Measurements from ENCODE around the gene AP1M2. TPM values are rescaled to one million over a fixed set of nuclear protein-coding genes. Genes with fewer than 3 reads are reported as not detected.

Gene AP1M2
- total RNA-seq, 1 experiment from 2014 or later: 146 TPM

DNA sequence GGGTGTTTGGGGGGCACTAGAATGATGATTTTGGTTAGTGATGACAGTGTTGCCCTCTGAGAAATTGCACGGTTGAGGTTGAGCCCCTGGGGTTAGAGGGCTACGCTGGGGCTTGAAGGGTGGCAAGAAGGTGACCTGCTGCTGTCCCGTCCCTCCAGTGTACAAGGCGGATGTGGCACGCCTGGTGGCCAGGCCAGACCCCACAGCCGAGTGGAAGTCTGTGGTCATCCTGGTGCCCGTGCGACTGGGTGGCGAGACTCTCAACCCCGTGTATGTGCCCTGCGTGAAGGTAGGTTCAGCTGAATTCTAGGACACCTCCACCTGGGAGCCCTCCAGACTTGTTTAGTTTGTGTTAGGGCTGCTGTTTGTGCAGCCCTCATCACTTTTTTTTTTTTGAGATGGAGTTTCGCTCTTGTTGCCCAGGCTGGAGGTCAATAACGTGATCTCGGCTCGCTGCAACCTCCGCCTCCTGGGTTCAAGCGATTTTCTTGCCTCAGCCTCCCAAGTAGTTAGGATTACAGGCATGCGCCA lies 38.3 kb downstream of the AP1M2 start:
- Histone ChIP-seq H3K23ac (ENCODE audit: insufficient read length, low read depth, low read length) (no peak overlapping the region), H2BK12ac (ENCODE audit: insufficient read length, low read depth, low read length) (no peak overlapping the region), H3K79me2 (ENCODE audit: insufficient read depth, low read length) (no peaks in the 10 kb centered on the region), H4K20me1 (ENCODE audit: control insufficient read depth, insufficient read depth, insufficient read length) (no peaks in the 10 kb centered on the region), H3K27me3 (ENCODE audit: insufficient read depth, low read length) (no peaks in the 10 kb centered on the region), H3K18ac (ENCODE audit: insufficient read length, low read depth, low read length) (no peak overlapping the region), H4K5ac (ENCODE audit: insufficient read length, low read depth, low read length) (no peak overlapping the region), H3K79me1 (ENCODE audit: insufficient read depth, low read depth, low read length, poor library complexity, severe bottlenecking) (no peaks in the 10 kb centered on the region), H2BK20ac (ENCODE audit: low read depth, low read length, poor library complexity, severe bottlenecking) (no peak overlapping the region), H2BK120ac (ENCODE audit: low read depth, low read length, poor library complexity, severe bottlenecking) (no peak overlapping the region), H2BK15ac (ENCODE audit: low read depth, low read length) (no peak overlapping the region), H3K4me1 (ENCODE audit: insufficient read depth, low read length) (no peaks in the 10 kb centered on the region), H2BK5ac (ENCODE audit: insufficient read length, low read length) (no peak overlapping the region), H3K27ac (ENCODE audit: insufficient read length, low read depth, low read length) (no peak overlapping the region), H3K4ac (ENCODE audit: low read depth, low read length) (no peak overlapping the region), H3K56ac (ENCODE audit: insufficient read length, low read depth, low read length) (no peak overlapping the region), H3K23me2 (ENCODE audit: insufficient read length, low read depth, low read length, poor library complexity, severe bottlenecking) (no peaks in the 10 kb centered on the region), H3K9me3 (ENCODE audit: control insufficient read depth, low read depth, low read length) (no peaks in the 10 kb centered on the region), H4K8ac (replicated peaks; ENCODE audit: insufficient read length, low read depth, low read length) (no peak overlapping the region), H3K14ac (ENCODE audit: insufficient read depth, low read length) (no peak overlapping the region), H4K91ac (ENCODE audit: insufficient read length, low read depth, low read length) (no peak overlapping the region), H3T11ph (ENCODE audit: low read length) (no peak overlapping the region), H2AFZ (ENCODE audit: low read length) (no peak overlapping the region), H2AK5ac (ENCODE audit: insufficient read length, low read length) (no peak overlapping the region), H3K4me2 (ENCODE audit: insufficient read depth, insufficient read length, low read length) (no peak overlapping the region), H3K9ac (ENCODE audit: extremely low read depth, insufficient read length, low read length) (no peak overlapping the region)
- Mint-ChIP-seq H3K27ac (no peak overlapping the region), H3K27me3 (ENCODE audit: low read depth) (no peaks in the 10 kb centered on the region), H3K36me3 (ENCODE audit: insufficient read depth in 1 of 3, low read depth in 3 of 3) (peaks cover 32 to 65% (median 58%) of the 10 kb centered on the region in 3 experiments; a peak in 6 of 7 replicates), H3K4me3 (0 out of 5 replicates have a peak overlapping the region, but pooled peaks of 1 of the 2 experiments have one; percentile 32), H3K9me3 (no peaks in the 10 kb centered on the region), H3K4me1 (peaks cover 2 to 9% of the 10 kb centered on the region in 2 experiments; a peak in 1 of 4 replicates)
- DNase-seq: no peak
- no CpG with 5 or more reads among the region's 18 CpGs for WGBS (ENCODE audit: extremely low coverage, insufficient read length, low lambda C conversion rate)
- TF ChIP-seq, protein P1, sequence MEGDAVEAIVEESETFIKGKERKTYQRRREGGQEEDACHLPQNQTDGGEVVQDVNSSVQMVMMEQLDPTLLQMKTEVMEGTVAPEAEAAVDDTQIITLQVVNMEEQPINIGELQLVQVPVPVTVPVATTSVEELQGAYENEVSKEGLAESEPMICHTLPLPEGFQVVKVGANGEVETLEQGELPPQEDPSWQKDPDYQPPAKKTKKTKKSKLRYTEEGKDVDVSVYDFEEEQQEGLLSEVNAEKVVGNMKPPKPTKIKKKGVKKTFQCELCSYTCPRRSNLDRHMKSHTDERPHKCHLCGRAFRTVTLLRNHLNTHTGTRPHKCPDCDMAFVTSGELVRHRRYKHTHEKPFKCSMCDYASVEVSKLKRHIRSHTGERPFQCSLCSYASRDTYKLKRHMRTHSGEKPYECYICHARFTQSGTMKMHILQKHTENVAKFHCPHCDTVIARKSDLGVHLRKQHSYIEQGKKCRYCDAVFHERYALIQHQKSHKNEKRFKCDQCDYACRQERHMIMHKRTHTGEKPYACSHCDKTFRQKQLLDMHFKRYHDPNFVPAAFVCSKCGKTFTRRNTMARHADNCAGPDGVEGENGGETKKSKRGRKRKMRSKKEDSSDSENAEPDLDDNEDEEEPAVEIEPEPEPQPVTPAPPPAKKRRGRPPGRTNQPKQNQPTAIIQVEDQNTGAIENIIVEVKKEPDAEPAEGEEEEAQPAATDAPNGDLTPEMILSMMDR (conservative IDR thresholded peaks at IDR 0.05): no peak

Data from H9 (cell line).